GM12878 (cell line): ENCODE data around the gene C5orf34. TPM values are rescaled to one million over a fixed set of nuclear protein-coding genes. Genes with fewer than 3 reads are reported as not detected.
A peak's percentile ranks its signal among the peaks of the same experiment; 100 is the strongest.
"Not testable (repeated sequence)": the region's sequence is repeated elsewhere in the genome, so short reads cannot be mapped to it uniquely, and the experiment has no call there.

ENCODE experiments used
- ATAC-seq: fragments of 200-7000 bp; cut with Tn5 transposase; 3 replicates; pipeline ENCODE4 v1.9.1; 2020; ENCODE audit warnings: mild to moderate bottlenecking, moderate library complexity
- BruUV-seq: library from RNA; stranded (reverse); fragments of 400-500 nt; replicated peaks from 2 replicates; lab custom pipeline; 2021; lab: Mats Ljungman, UMichigan
- CTCF ChIA-PET: fragments of 300-600 bp; sonication (Branson Sonifier 250); formaldehyde crosslinking; extraction: SDS; loops from one replicate; lab custom pipeline; 2021; ENCODE audit warnings: inconsistent platforms; lab: Yijun Ruan, JAX
- POLR2A ChIA-PET: fragments of 350-600 bp; formaldehyde crosslinking; extraction: SDS; loops from one replicate; lab custom pipeline; 2021; ENCODE audit warnings: inconsistent platforms; lab: Charles Lee
- RAD21 ChIA-PET: fragments of 300-600 bp; sonication (Branson Sonifier 250); formaldehyde crosslinking; loops from one replicate; lab custom pipeline; 2023; ENCODE audit warnings: antibody characterized with exemption; ENCODE audit not compliant: unreplicated experiment; lab: Charles Lee
- SMC1A ChIA-PET: fragments of 300-600 bp; sonication (Branson Sonifier 250); formaldehyde crosslinking; loops from one replicate; lab custom pipeline; 2023; ENCODE audit not compliant: unreplicated experiment, uncharacterized antibody; lab: Charles Lee
- DNase-seq: peaks from one replicate; pipeline ENCODE4 v3.0.0-alpha.2; 2011; ENCODE audit warnings: low read depth, low spot score
- FAIRE-seq: peaks from 3 replicates; lab custom pipeline; 2011; peaks lifted over from hg19 to GRCh38; lab: Jason Lieb, UNC
- H2AFZ ChIP-seq: 2 replicates; pipeline ENCODE4 v1.6.0; 2011; ENCODE audit warnings: low read depth, low read length, control low read depth; ENCODE audit not compliant: control insufficient read depth
- H3K27ac ChIP-seq: 2 replicates; pipeline ENCODE4 v1.5.1; 2011; ENCODE audit warnings: control low read depth; ENCODE audit not compliant: control insufficient read depth, insufficient read depth
- H3K27me3 ChIP-seq, 2 experiments: replicated peaks in 1 of 2; 2 replicates each; pipeline versions ENCODE4 v1.6.0 to v1.6.1; 2011; ENCODE audit warnings: low read length in 1 of 2; ENCODE audit not compliant: control insufficient read depth in 2 of 2, insufficient read depth in 2 of 2
- H3K36me3 ChIP-seq, 2 experiments: 2 replicates each; pipeline ENCODE4 v1.5.1; 2011; ENCODE audit warnings: low read length in 1 of 2; ENCODE audit not compliant: control insufficient read depth in 2 of 2, insufficient read depth in 2 of 2
- H3K4me1 ChIP-seq: 2 replicates; pipeline ENCODE4 v1.6.1; 2011; ENCODE audit warnings: mild to moderate bottlenecking, low read length, moderate library complexity, mixed read lengths; ENCODE audit not compliant: control insufficient read depth, insufficient read depth
- H3K4me2 ChIP-seq: 2 replicates; pipeline ENCODE4 v1.6.0; 2011; ENCODE audit warnings: control low read depth; ENCODE audit not compliant: control insufficient read depth, insufficient read depth
- H3K4me3 ChIP-seq: fragments of 200-600 bp; sonication (generic); 2 replicates; pipeline ENCODE4 v1.5.1; 2016
- H3K79me2 ChIP-seq: 2 replicates; pipeline ENCODE4 v1.6.0; 2011; ENCODE audit warnings: low read length; ENCODE audit not compliant: control insufficient read depth, insufficient read depth
- H3K9ac ChIP-seq: 2 replicates; pipeline ENCODE4 v1.8.0; 2011; ENCODE audit warnings: low read length, control low read depth, mixed read lengths; ENCODE audit not compliant: control insufficient read depth, insufficient read depth
- H3K9me3 ChIP-seq: replicated peaks from 3 replicates; pipeline ENCODE4 v1.5.1; 2011; ENCODE audit warnings: mild to moderate bottlenecking, low read length; ENCODE audit not compliant: control insufficient read depth, insufficient read depth
- H4K20me1 ChIP-seq: 2 replicates; pipeline ENCODE4 v1.6.0; 2011; ENCODE audit not compliant: control insufficient read depth, insufficient read depth
- ATF7 ChIP-seq: fragments of 450-650 bp; IDR thresholded peaks from 2 replicates; pipeline ENCODE4 v1.6.1; 2016; ENCODE audit warnings: low read depth, mild to moderate bottlenecking
- BACH1 ChIP-seq: fragments of 450-650 bp; IDR thresholded peaks from 2 replicates; pipeline ENCODE4 v1.6.1; 2017; ENCODE audit warnings: mild to moderate bottlenecking, borderline replicate concordance
- CBX3 ChIP-seq: fragments of 200-600 bp; sonication (generic); IDR thresholded peaks from 2 replicates; pipeline ENCODE4 v1.6.1; 2016; ENCODE audit warnings: low read depth, borderline replicate concordance
- CEBPB ChIP-seq, 2 experiments: fragments of 150-350 bp in 1 of 2; IDR thresholded peaks; 2 replicates each; pipeline ENCODE4 v1.6.1; 2012 to 2014; ENCODE audit warnings: low read depth in 2 of 2, low read length in 2 of 2, borderline replicate concordance in 1 of 2, inconsistent platforms in 1 of 2
- DPF2 ChIP-seq: fragments of 450-650 bp; IDR thresholded peaks from 2 replicates; pipeline ENCODE4 v1.6.1; 2017; ENCODE audit warnings: mild to moderate bottlenecking
- ETV6 ChIP-seq, 2 experiments: fragments of 450-650 bp in 1 of 2; IDR thresholded peaks in 1 of 2; conservative IDR thresholded peaks in 1 of 2; 2 replicates each; pipeline ENCODE4 v1.6.1; 2014; ENCODE audit warnings: antibody characterized with exemption in 1 of 2, borderline replicate concordance in 1 of 2, low read depth in 1 of 2, mild to moderate bottlenecking in 1 of 2, moderate library complexity in 1 of 2
- IKZF1 ChIP-seq: fragments of 450-650 bp; conservative IDR thresholded peaks from 2 replicates; pipeline ENCODE4 v1.6.1; 2017; ENCODE audit warnings: antibody characterized with exemption, mild to moderate bottlenecking
- KDM1A ChIP-seq: fragments of 200-600 bp; sonication (generic); IDR thresholded peaks from 2 replicates; pipeline ENCODE4 v1.6.1; 2016; ENCODE audit warnings: borderline replicate concordance
- NR2C1 ChIP-seq: fragments of 450-650 bp; IDR thresholded peaks from 2 replicates; pipeline ENCODE4 v1.6.1; 2017; ENCODE audit warnings: antibody characterized with exemption, mild to moderate bottlenecking, moderate library complexity
- PKNOX1 ChIP-seq: fragments of 450-650 bp; IDR thresholded peaks from 2 replicates; pipeline ENCODE4 v1.6.1; 2016; ENCODE audit warnings: mild to moderate bottlenecking
- SMARCA5 ChIP-seq: fragments of 450-650 bp; IDR thresholded peaks from 2 replicates; pipeline ENCODE4 v1.6.1; 2017; ENCODE audit warnings: mild to moderate bottlenecking
- TCF7 ChIP-seq: IDR thresholded peaks from 2 replicates; pipeline ENCODE4 v1.6.1; 2014; ENCODE audit warnings: antibody characterized with exemption, borderline replicate concordance
- ZBED1 ChIP-seq: IDR thresholded peaks from 2 replicates; pipeline ENCODE4 v1.6.1; 2016; ENCODE audit warnings: borderline replicate concordance
- ZSCAN29 ChIP-seq: fragments of 450-650 bp; IDR thresholded peaks from 2 replicates; pipeline ENCODE4 v1.6.1; 2017; ENCODE audit warnings: mild to moderate bottlenecking, moderate library complexity
- WGBS: methylation state at CpG from one replicate; pipeline ENCODE4 v1.1.6; 2016; ENCODE audit warnings: low lambda C conversion rate; ENCODE audit not compliant: insufficient replicate concordance, insufficient coverage; ENCODE audit errors: missing lambda C conversion rate; 5-methylcytosine and 5-hydroxymethylcytosine counted together
- in situ Hi-C: fragments of 300-500 bp; cut with MboI; formaldehyde crosslinking; loops from 9 replicates; pipeline ENCODE4 v1.14.3; 2018; ENCODE audit warnings: mixed read lengths
- intact Hi-C: fragments of 100-400 bp; cut with micrococcal nuclease; formaldehyde crosslinking; loops from one replicate; pipeline ENCODE4 v1.14.2; 2022; ENCODE audit not compliant: unreplicated experiment
- polyA plus RNA-seq, 11 experiments: library from polyadenylated mRNA; depleted of rRNA in 4 of 11; unstranded in 6 of 11; stranded (reverse) in 5 of 11; fragments of >200 nt; fragmentation: Nextera tagmentation in 4 of 11; fragmentation: Illumina TruSeq in 1 of 11; extraction: Ambion mirVana in 4 of 11; extraction: Trizol in 1 of 11; gene quantifications; 1 replicate in 1 of 11; 2 replicates in 10 of 11; pipeline versions ENCODE4 v1.2.1 to v1.2.3, GENCODE V29; 2011 to 2016; ENCODE audit warnings: inconsistent platforms in 2 of 11, missing spikeins in 2 of 11, low read depth in 1 of 11
- total RNA-seq, 4 experiments: library from RNA; depleted of rRNA in 3 of 4; stranded (reverse); fragments of >200 nt in 3 of 4; fragmentation: Illumina TruSeq in 1 of 4; extraction: Trizol in 1 of 4; gene quantifications; 2 replicates each; pipeline versions ENCODE4 v1.2.1 to v1.2.3, GENCODE V29; 2013 to 2021

Gene C5orf34
- total and polyA plus RNA-seq, 10 of the 15 experiments (the other 5 are each of a cell fraction or from before 2014, with no cell fraction given) = 6.1 to 15.1 (median 10.0) TPM

- SMC1A ChIA-PET = interaction anchor here (1.3 to 2.7 kb wide), 5 partner anchors 15 to 89 kb away, joined by 3 to 12 read pairs (median 4); partner anchors contain the start of genes NNT and TMEM267
- POLR2A ChIA-PET = interaction anchor here (0.5 to 3.9 kb wide), 2 partner anchors 29 kb away, joined by 3 to 24 read pairs; partner anchors contain the start of gene TMEM267
- H3K4me1 ChIP-seq = no peaks in the 10 kb centered on the region
Measured at GRCh38 chr5:43514025-43514424, 923 bp downstream of the C5orf34 start.

GRCh38 chr5:43511062-43511461 is 3.9 kb downstream of the C5orf34 start:
- H3K4me3 ChIP-seq, H3K9me3 ChIP-seq, BruUV-seq, ATAC-seq, H3K27me3 ChIP-seq, H3K36me3 ChIP-seq, H3K4me1 ChIP-seq, RAD21 ChIA-PET, intact Hi-C loops, in situ Hi-C loops, DNase-seq, H3K9ac ChIP-seq, POLR2A ChIA-PET, H2AFZ ChIP-seq, H4K20me1 ChIP-seq, H3K4me2 ChIP-seq, FAIRE-seq, SMC1A ChIA-PET, H3K27ac ChIP-seq: not testable (repeated sequence)
- H3K79me2 ChIP-seq = peaks cover 23% of the 10 kb centered on the region
- CTCF ChIA-PET = interaction anchor here (0.6 kb wide), 1 partner anchor 470 kb away, joined by 3 read pairs; no protein-coding TSS in a partner anchor
- 98% methylated on average over 18 of the region's 36 CpGs for WGBS

More at GRCh38 chr5:43514025-43514424, 923 bp downstream of the C5orf34 start:
- FAIRE-seq (no peak), ATAC-seq (no peak), DNase-seq (no peak)
- TF ChIP-seq SMARCA5 = no peak
- TF ChIP-seq DPF2 = no peak
- TF ChIP-seq BACH1 = no peak
- no peak for TF ChIP-seq ETV6 (conservative IDR thresholded peaks at IDR 0.05 in 1 of 2, IDR thresholded peaks at IDR 0.05 in 1 of 2; ENCODE audit: borderline replicate concordance in 1 of 2, low read depth in 1 of 2)
- no peak for TF ChIP-seq TCF7
- no peak for TF ChIP-seq NR2C1
- TF ChIP-seq ZSCAN29 = no peak
- no peak for TF ChIP-seq PKNOX1
- TF ChIP-seq CEBPB (IDR thresholded peaks at IDR 0.05; ENCODE audit: borderline replicate concordance in 1 of 2, low read depth in 2 of 2, low read length in 2 of 2) = no peak
- no peak for TF ChIP-seq ZBED1
- no peak for TF ChIP-seq IKZF1
- TF ChIP-seq ATF7 = no peak
- no peak for TF ChIP-seq CBX3
- no peak for TF ChIP-seq KDM1A
- RAD21 ChIA-PET = no interaction called here
- Histone ChIP-seq H3K27ac (peak overlapping the region; percentile 74), H3K4me2 (peak overlapping the region; percentile 14), H3K4me3 (peak overlapping the region; percentile 92), H3K27me3 (no peaks in the 10 kb centered on the region), H3K9ac (peak overlapping the region; percentile 64), H4K20me1 (no peaks in the 10 kb centered on the region), H3K9me3 (no peaks in the 10 kb centered on the region), H3K36me3 (no peaks in the 10 kb centered on the region), H3K79me2 (peaks cover 23% of the 10 kb centered on the region), H2AFZ (peak overlapping the region; percentile 25)
- WGBS = 14% methylated on average over 4 of the region's 4 CpGs
- intact Hi-C loops (no loop called here), in situ Hi-C loops (no loop called here)
- BruUV-seq = no TSS peak
- CTCF ChIA-PET = interaction anchor here (2.2 kb wide), 1 partner anchor 29 kb away, joined by 20 read pairs; the partner anchor contains the start of gene TMEM267
